ENCODE results near the gene APOL3.

Gene APOL3

DNA sequence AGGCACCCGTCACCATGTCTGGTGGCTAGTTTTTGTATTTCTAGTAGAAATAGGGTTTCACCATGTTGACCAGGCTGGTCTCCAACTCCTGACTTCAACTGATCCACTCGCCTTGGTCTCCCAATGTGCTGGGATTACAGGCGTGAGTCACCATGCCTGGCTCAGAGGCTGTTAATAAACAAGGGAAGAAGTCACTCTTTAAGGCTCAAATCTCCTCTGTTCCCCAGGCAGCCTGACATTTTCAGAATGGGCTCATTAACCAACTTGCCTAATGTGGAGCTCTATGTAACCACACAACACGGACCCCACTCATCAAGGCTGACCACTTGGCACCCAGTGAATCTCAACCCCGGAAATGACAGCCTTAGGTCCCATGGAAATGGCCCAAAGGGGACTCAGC lies 24.1 kb downstream of the APOL3 start:
- DNase-seq (ENCODE audit: low read depth), result no peak
- H3K4me3 ChIP-seq (ENCODE audit: low read depth, low read length), result no peak overlapping the region
- TF ChIP-seq, protein P1, sequence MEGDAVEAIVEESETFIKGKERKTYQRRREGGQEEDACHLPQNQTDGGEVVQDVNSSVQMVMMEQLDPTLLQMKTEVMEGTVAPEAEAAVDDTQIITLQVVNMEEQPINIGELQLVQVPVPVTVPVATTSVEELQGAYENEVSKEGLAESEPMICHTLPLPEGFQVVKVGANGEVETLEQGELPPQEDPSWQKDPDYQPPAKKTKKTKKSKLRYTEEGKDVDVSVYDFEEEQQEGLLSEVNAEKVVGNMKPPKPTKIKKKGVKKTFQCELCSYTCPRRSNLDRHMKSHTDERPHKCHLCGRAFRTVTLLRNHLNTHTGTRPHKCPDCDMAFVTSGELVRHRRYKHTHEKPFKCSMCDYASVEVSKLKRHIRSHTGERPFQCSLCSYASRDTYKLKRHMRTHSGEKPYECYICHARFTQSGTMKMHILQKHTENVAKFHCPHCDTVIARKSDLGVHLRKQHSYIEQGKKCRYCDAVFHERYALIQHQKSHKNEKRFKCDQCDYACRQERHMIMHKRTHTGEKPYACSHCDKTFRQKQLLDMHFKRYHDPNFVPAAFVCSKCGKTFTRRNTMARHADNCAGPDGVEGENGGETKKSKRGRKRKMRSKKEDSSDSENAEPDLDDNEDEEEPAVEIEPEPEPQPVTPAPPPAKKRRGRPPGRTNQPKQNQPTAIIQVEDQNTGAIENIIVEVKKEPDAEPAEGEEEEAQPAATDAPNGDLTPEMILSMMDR (IDR thresholded peaks at IDR 0.05; ENCODE audit: low read depth, low read length, missing control alignments), result no peak
- in situ Hi-C loops (cut with HindIII; ENCODE audit: low sequenced_read_pairs), result no loop called here

DNA sequence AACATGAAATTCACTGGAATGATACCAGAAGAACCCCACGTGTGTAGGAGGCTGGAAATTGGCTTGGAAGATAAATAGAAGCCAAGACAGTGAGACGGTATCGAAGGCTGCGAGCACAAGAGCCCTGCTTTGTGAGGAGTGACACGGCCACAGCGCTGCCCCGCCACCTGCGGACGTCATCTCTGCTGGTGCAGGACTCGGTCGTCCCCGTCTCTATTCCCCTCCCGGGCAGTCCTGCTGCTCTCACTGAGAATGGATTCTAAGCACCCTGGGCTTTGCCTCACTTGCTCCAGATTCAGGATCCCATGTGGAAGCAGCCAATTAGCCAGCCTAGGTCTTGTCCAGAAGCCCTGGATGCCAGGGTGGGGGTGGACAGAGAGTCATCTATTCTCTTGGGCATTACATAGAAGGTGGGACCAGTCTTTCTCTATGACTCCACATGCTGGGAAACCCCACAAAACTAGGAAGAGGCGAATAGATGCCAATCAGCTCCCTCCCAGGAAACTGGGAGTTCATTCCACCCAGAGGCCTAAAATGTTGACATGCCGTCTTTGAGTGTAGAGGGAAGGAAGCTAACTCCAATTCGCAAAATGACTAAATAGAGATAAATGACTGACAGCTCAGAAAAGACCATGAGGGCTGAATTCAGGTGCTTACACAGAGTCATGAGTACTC lies 25.1 kb downstream of the APOL3 start:
- TF ChIP-seq, protein P1 (IDR thresholded peaks at IDR 0.05; ENCODE audit: low read depth, low read length, missing control alignments), result no peak
- H3K4me3 ChIP-seq (ENCODE audit: low read depth, low read length), result no peak overlapping the region
- in situ Hi-C loops (cut with HindIII; ENCODE audit: low sequenced_read_pairs), result no loop called here
- DNase-seq (ENCODE audit: low read depth), result no peak

DNA sequence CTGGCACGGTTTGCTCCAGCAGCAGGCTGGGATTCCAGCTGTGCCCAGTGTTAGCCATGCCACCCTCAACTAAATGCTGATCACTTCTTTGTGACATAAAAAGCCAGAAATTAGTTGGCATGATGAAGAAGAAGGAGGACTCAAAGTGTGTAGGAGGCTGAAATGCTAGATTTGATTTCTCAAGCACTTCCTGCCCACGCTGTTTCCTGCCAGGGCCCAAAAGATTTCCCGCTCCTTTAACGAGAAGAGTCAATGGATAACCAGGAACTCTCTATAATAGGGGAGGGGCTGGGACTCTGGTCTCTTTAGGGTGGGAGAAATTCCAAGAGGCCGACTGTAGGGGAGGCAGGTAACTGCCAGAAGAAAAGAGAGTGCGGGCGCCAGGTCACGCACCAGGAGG lies 26.4 kb downstream of the APOL3 start:
- DNase-seq (ENCODE audit: low read depth), result no peak
- H3K4me3 ChIP-seq (ENCODE audit: low read depth, low read length), result no peak overlapping the region
- TF ChIP-seq, protein P1 (IDR thresholded peaks at IDR 0.05; ENCODE audit: low read depth, low read length, missing control alignments), result no peak
- in situ Hi-C loops (cut with HindIII; ENCODE audit: low sequenced_read_pairs), result no loop called here

DNA sequence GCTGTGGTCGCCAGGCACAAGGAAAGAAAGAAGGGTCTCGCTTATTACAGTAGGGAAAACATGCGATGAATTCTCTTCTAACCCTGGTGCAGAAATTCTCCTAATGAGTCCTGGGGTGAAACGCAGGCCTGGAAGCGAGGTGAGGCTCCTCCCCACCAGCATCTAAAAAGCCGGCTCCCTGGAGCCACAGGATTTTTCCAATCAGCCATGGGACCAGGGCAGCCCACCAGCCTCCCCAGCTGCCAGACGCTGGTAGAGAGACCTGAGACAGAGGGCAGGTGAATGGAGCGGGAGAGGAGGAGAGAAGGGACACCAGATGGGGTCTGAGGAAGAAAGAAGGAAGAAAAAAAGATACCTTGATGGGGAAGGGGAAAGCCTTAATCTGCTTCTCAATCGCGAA lies 28.6 kb downstream of the APOL3 start:
- TF ChIP-seq, protein P1 (IDR thresholded peaks at IDR 0.05; ENCODE audit: low read depth, low read length, missing control alignments), result no peak
- in situ Hi-C loops (cut with HindIII; ENCODE audit: low sequenced_read_pairs), result no loop called here
- DNase-seq (ENCODE audit: low read depth), result no peak
- H3K4me3 ChIP-seq (ENCODE audit: low read depth, low read length), result no peak overlapping the region

DNA sequence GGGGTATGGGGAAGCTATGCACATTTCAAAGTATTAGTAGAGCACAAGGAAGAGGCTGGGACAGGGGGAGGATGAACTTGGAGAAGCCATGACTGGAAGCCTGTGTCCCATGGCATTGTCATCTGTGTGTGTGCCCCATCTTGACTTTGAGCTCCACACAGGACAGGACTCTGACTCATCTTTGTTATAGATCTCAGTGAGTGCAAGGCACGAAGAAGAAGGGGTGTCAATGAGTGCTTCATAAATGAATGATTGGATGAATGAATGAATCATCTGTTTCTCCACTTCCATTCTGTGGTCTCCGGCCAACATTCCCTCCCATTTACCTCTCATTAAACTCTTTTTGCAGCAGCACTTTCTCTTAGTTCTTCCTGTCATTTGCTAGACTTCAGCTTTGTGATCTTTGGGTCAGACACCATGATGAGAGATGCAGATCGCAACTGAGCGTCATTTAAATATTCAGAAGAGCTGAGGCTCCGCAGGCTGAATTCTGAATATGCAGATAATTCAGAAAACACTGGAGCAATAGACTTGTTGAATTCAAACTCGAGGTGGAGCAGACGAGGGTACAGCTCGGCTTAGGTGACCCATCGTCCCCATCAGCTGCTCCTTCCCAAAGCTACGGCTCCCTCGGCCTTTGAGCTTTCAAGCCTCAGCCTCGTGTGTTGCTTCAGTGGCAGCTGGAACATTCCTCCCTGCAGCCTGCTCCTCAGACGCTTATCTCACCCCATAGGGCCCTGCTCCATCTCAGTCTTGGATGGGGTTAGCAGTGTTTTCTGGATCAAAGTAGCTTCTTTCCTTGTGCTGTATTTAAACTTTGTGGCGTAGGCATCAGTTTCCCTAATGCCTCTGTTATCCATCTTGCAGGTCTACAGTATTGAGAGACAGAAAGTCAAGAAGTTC lies 30.8 kb downstream of the APOL3 start:
- DNase-seq (ENCODE audit: low read depth), result no peak
- TF ChIP-seq, protein P1 (IDR thresholded peaks at IDR 0.05; ENCODE audit: low read depth, low read length, missing control alignments), result no peak
- in situ Hi-C loops (cut with HindIII; ENCODE audit: low sequenced_read_pairs), result no loop called here
- no peak overlapping the region for H3K4me3 ChIP-seq (ENCODE audit: low read depth, low read length)

DNA sequence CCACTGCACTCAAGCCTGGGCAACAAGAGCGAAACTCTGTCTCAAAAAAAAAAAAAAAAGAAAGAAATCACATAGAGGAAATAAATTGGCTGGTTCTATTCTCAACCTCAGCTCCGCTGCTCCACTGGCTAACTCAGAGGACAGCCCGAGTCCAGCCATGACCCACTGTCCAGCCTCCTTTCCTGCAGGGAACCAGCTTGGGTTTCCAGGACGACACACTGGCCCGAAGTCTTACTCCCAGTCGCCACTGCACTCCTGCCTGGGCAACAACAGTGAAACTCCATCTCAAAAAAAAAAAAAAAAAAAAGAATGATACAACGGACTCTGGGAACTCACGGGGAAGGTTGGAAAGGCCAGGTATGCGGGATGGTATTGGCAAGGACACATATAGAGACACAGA lies 31.5 kb downstream of the APOL3 start:
- DNase-seq (ENCODE audit: low read depth), result no peak
- TF ChIP-seq, protein P1 (IDR thresholded peaks at IDR 0.05; ENCODE audit: low read depth, low read length, missing control alignments), result no peak
- H3K4me3 ChIP-seq (ENCODE audit: low read depth, low read length), result no peak overlapping the region
- in situ Hi-C loops (cut with HindIII; ENCODE audit: low sequenced_read_pairs), result no loop called here

Data from astrocyte of the cerebellum (primary cell).